Smooth muscle cell (in vitro differentiated cells): ENCODE measurements around the gene TRPM8. TPM values are rescaled to one million over a fixed set of nuclear protein-coding genes. Genes with fewer than 3 reads are reported as not detected.

Experiments
- DNase-seq: peaks from one replicate; lab custom pipeline; 2025; ENCODE audit not compliant: unreplicated experiment; lab: John Stamatoyannopoulos, UW
- H2AFZ ChIP-seq: fragments of 200-600 bp; sonication (generic); 2 replicates; pipeline ENCODE4 v1.6.0; 2016; ENCODE audit warnings: antibody characterized with exemption, low read depth, mild to moderate bottlenecking
- H3F3A ChIP-seq: fragments of 200-600 bp; sonication (generic); 2 replicates; pipeline ENCODE4 v1.6.0; 2017; ENCODE audit warnings: antibody characterized with exemption, low read depth
- H3K27ac ChIP-seq: fragments of 200-600 bp; sonication (generic); 2 replicates; pipeline ENCODE4 v1.5.1; 2016; ENCODE audit warnings: low read depth, mild to moderate bottlenecking
- H3K27me3 ChIP-seq: fragments of 200-600 bp; sonication (generic); 2 replicates; pipeline ENCODE4 v1.6.1; 2016; ENCODE audit warnings: low read depth, mild to moderate bottlenecking
- H3K36me3 ChIP-seq: fragments of 200-600 bp; sonication (generic); 2 replicates; pipeline ENCODE4 v1.5.1; 2016; ENCODE audit warnings: low read depth
- H3K4me1 ChIP-seq: fragments of 200-600 bp; sonication (generic); 2 replicates; pipeline ENCODE4 v1.5.1; 2016; ENCODE audit warnings: low read depth
- H3K4me2 ChIP-seq: fragments of 200-600 bp; sonication (generic); 2 replicates; pipeline ENCODE4 v1.6.0; 2016; ENCODE audit warnings: mild to moderate bottlenecking
- H3K4me3 ChIP-seq: fragments of 200-600 bp; sonication (generic); 2 replicates; pipeline ENCODE4 v1.5.1; 2016; ENCODE audit warnings: mild to moderate bottlenecking
- H3K79me2 ChIP-seq: fragments of 200-600 bp; sonication (generic); 2 replicates; pipeline ENCODE4 v1.6.0; 2016; ENCODE audit warnings: low read depth, mild to moderate bottlenecking
- H3K9ac ChIP-seq: fragments of 200-600 bp; sonication (generic); 2 replicates; pipeline ENCODE4 v1.6.0; 2016; ENCODE audit warnings: low read depth
- H3K9me3 ChIP-seq: fragments of 200-600 bp; sonication (generic); replicated peaks from 2 replicates; pipeline ENCODE4 v1.5.1; 2016; ENCODE audit warnings: low read depth
- H4K20me1 ChIP-seq: fragments of 200-600 bp; sonication (generic); 2 replicates; pipeline ENCODE4 v1.6.0; 2016; ENCODE audit warnings: low read depth
- CTCF ChIP-seq: fragments of 200-600 bp; sonication (generic); IDR thresholded peaks from 2 replicates; pipeline ENCODE4 v1.5.1; 2017; ENCODE audit warnings: borderline replicate concordance, mild to moderate bottlenecking, antibody characterized with exemption; ENCODE audit not compliant: insufficient read depth, poor library complexity, severe bottlenecking
- WGBS: methylation state at CpG from one replicate; pipeline ENCODE4 v1.1.7; 2016; ENCODE audit warnings: low lambda C conversion rate; 5-methylcytosine and 5-hydroxymethylcytosine counted together
- polyA plus RNA-seq: library from polyadenylated mRNA; unstranded; fragments of >200 nt; fragmentation: Nextera tagmentation; extraction: Ambion mirVana; gene quantifications from 2 replicates; pipeline ENCODE4 v1.2.1, GENCODE V29; 2016
- total RNA-seq: library from RNA; depleted of rRNA; stranded (reverse); fragments of >200 nt; gene quantifications from 2 replicates; pipeline ENCODE4 v1.2.3, GENCODE V29; 2014

The TRPM8 gene
- total and polyA plus RNA-seq, 2 experiments from 2014 or later = not detected

- H3K79me2 ChIP-seq = no peaks in the 10 kb centered on the region
- H3K4me3 ChIP-seq = no peak overlapping the region
- H3K4me2 ChIP-seq = no peak overlapping the region
- H3K9ac ChIP-seq = no peak overlapping the region
- H3K4me1 ChIP-seq = no peaks in the 10 kb centered on the region
- DNase-seq = no peak
- H3K36me3 ChIP-seq = no peaks in the 10 kb centered on the region
- H3K27me3 ChIP-seq = peaks cover 19% of the 10 kb centered on the region
- no peak for TF ChIP-seq CTCF
- no peaks in the 10 kb centered on the region for H4K20me1 ChIP-seq
- H3F3A ChIP-seq = no peaks in the 10 kb centered on the region
- no peaks in the 10 kb centered on the region for H3K9me3 ChIP-seq
- no peak overlapping the region for H2AFZ ChIP-seq
- no peak overlapping the region for H3K27ac ChIP-seq
- WGBS = 90% methylated on average over 4 of the region's 4 CpGs
Measured at GRCh38 chr2:234019896-234020295, 102.7 kb downstream of the TRPM8 start.

- Histone ChIP-seq H3K36me3 (no peaks in the 10 kb centered on the region), H3K9ac (no peak overlapping the region), H3K4me2 (no peak overlapping the region), H3K9me3 (no peaks in the 10 kb centered on the region), H3K4me1 (no peaks in the 10 kb centered on the region), H3K27ac (no peak overlapping the region), H4K20me1 (no peaks in the 10 kb centered on the region), H2AFZ (no peak overlapping the region), H3K27me3 (peaks cover 15% of the 10 kb centered on the region), H3K79me2 (no peaks in the 10 kb centered on the region), H3F3A (no peaks in the 10 kb centered on the region), H3K4me3 (no peak overlapping the region)
- 82% methylated on average over 2 of the region's 2 CpGs for WGBS
- DNase-seq = no peak
- no peak for TF ChIP-seq CTCF
Measured at GRCh38 chr2:234020332-234020731, 103.2 kb downstream of the TRPM8 start.

- DNase-seq = no peak
- Histone ChIP-seq H3K4me1 (no peaks in the 10 kb centered on the region), H3K9ac (no peak overlapping the region), H3K36me3 (no peaks in the 10 kb centered on the region), H3F3A (no peaks in the 10 kb centered on the region), H3K27ac (no peak overlapping the region), H3K4me3 (no peak overlapping the region), H3K4me2 (no peak overlapping the region), H2AFZ (no peak overlapping the region), H3K9me3 (no peaks in the 10 kb centered on the region), H3K79me2 (no peaks in the 10 kb centered on the region), H3K27me3 (no peaks in the 10 kb centered on the region), H4K20me1 (no peaks in the 10 kb centered on the region)
- WGBS = 100% methylated on average over 1 of the region's 1 CpG
- no peak for TF ChIP-seq CTCF
Measured at GRCh38 chr2:234022424-234022823, 105.3 kb downstream of the TRPM8 start.

GRCh38 chr2:234024304-234024703 lies 107.1 kb downstream of the TRPM8 start:
- H3K27ac ChIP-seq = no peak overlapping the region
- no peak overlapping the region for H2AFZ ChIP-seq
- no peaks in the 10 kb centered on the region for H3K36me3 ChIP-seq
- no peaks in the 10 kb centered on the region for H3F3A ChIP-seq
- no peaks in the 10 kb centered on the region for H3K4me1 ChIP-seq
- H3K9me3 ChIP-seq = no peaks in the 10 kb centered on the region
- H3K79me2 ChIP-seq = no peaks in the 10 kb centered on the region
- H3K27me3 ChIP-seq = no peaks in the 10 kb centered on the region
- DNase-seq = no peak
- WGBS = over 99% methylated on average over 15 of the region's 29 CpGs
- H3K4me2 ChIP-seq = no peak overlapping the region
- H3K9ac ChIP-seq = no peak overlapping the region
- H4K20me1 ChIP-seq = no peaks in the 10 kb centered on the region
- no peak overlapping the region for H3K4me3 ChIP-seq
- TF ChIP-seq CTCF = no peak
